Measurements from ENCODE around the gene MME. TPM values are rescaled to one million over a fixed set of nuclear protein-coding genes. Genes with fewer than 3 reads are reported as not detected.

Gene MME
- 55.6 and 80.3 TPM in 2 replicates for total RNA-seq

GRCh38 chr3:155079746-155080487, at the start of gene MME:
MME (plus strand) TSS chr3:155080319; CDS start chr3:155084168, 3,849 bp downstream.

Other genes starting within 250 kb of the MME start
- gene STRIT1, start 213.4 kb downstream of the MME start, total RNA-seq, result not detected in 2 replicates